OCI-LY7 (cell line): ENCODE results near the gene DCAF11.

Experiments used
- CTCF ChIP-seq: fragments of 200-600 bp; sonication (generic); conservative IDR thresholded peaks from 2 replicates; pipeline ENCODE4 v1.5.1; 2014; ENCODE audit warnings: mild to moderate bottlenecking, antibody characterized with exemption, low read length, moderate library complexity, mixed read lengths
- EZH2phosphoT487 ChIP-seq: fragments of 200-600 bp; sonication (generic); IDR thresholded peaks from 2 replicates; pipeline ENCODE4 v1.6.1; 2018; ENCODE audit warnings: low read depth, borderline replicate concordance, mild to moderate bottlenecking, mixed run types, antibody characterized with exemption, low read length, moderate library complexity, mixed read lengths

- TF ChIP-seq CTCF (no peak), EZH2phosphoT487 (no peak)
Observed at GRCh38 chr14:24078146-24078545, 36.4 kb upstream of the DCAF11 start.
